Measurements from ENCODE around the gene RNF181.

RNF181 gene

GRCh38 chr2:85631316-85631715, 35.8 kb downstream of the RNF181 start:
- Histone ChIP-seq H2BK120ac (ENCODE audit: low read depth, low read length) (no peak overlapping the region), H3K18ac (ENCODE audit: low read length) (no peak overlapping the region), H3K27ac (ENCODE audit: low read depth, low read length) (no peak overlapping the region), H3K9ac (ENCODE audit: low read length) (no peak overlapping the region), H2BK5ac (ENCODE audit: low read length) (no peak overlapping the region), H2AK5ac (ENCODE audit: low read length) (no peak overlapping the region), H3K23ac (ENCODE audit: low read length) (no peak overlapping the region), H3K27me3 (ENCODE audit: insufficient read depth, low read length, poor library complexity) (no peaks in the 10 kb centered on the region), H3K4me3 (ENCODE audit: low read length) (no peak overlapping the region), H3K4ac (ENCODE audit: low read depth, low read length) (no peak overlapping the region), H2BK15ac (replicated peaks; ENCODE audit: low read depth) (no peak overlapping the region), H3K56ac (ENCODE audit: low read length) (no peak overlapping the region), H3K79me2 (ENCODE audit: control insufficient read depth, insufficient read depth, low read length) (no peaks in the 10 kb centered on the region), H3K4me1 (ENCODE audit: control insufficient read depth, low read depth, low read length) (no peaks in the 10 kb centered on the region), H3K4me2 (ENCODE audit: low read length) (no peak overlapping the region), H3K79me1 (ENCODE audit: low read length) (no peaks in the 10 kb centered on the region), H4K5ac (ENCODE audit: low read length) (no peak overlapping the region), H3K36me3 (ENCODE audit: control insufficient read depth, insufficient read depth, low read length) (peaks cover 18% of the 10 kb centered on the region), H4K8ac (ENCODE audit: low read depth, low read length) (no peak overlapping the region)
- no peak for DNase-seq
- no CpG with 5 or more reads among the region's 3 CpGs for whole genome bisulfite sequencing (ENCODE audit: extremely low coverage, insufficient coverage, low lambda C conversion rate)

DNA sequence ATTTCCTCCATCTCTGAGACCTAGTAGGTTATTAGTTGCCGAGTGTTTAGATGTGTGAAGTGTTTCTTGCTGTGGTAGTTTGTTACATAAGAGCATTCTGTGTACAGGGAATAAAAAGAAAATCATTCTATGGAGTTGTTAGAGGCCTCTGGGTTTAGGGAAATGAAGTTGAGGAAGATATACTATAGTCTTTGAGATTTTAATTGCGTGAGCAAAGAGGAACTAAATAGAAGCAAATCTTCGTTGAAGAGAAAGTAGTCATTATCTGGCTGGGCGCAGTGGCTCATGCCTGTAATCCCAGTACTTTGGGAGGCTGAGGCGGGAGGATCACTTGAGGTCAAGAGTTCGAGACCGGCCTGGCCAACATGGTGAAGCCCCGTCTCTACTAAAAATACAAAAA, 39.5 kb downstream of the RNF181 start:
- Histone ChIP-seq H2BK120ac (ENCODE audit: low read depth, low read length) (no peak overlapping the region), H3K4me1 (ENCODE audit: control insufficient read depth, low read depth, low read length) (no peaks in the 10 kb centered on the region), H3K23ac (ENCODE audit: low read length) (no peak overlapping the region), H3K4ac (ENCODE audit: low read depth, low read length) (no peak overlapping the region), H3K79me1 (ENCODE audit: low read length) (no peaks in the 10 kb centered on the region), H3K27me3 (ENCODE audit: insufficient read depth, low read length, poor library complexity) (no peaks in the 10 kb centered on the region), H3K79me2 (ENCODE audit: control insufficient read depth, insufficient read depth, low read length) (no peaks in the 10 kb centered on the region), H2AK5ac (ENCODE audit: low read length) (no peak overlapping the region), H3K27ac (ENCODE audit: low read depth, low read length) (no peak overlapping the region), H3K4me3 (ENCODE audit: low read length) (no peak overlapping the region), H3K4me2 (ENCODE audit: low read length) (no peak overlapping the region), H2BK15ac (replicated peaks; ENCODE audit: low read depth) (no peak overlapping the region), H3K56ac (ENCODE audit: low read length) (no peak overlapping the region), H4K8ac (ENCODE audit: low read depth, low read length) (no peak overlapping the region), H3K36me3 (ENCODE audit: control insufficient read depth, insufficient read depth, low read length) (peaks cover 26% of the 10 kb centered on the region), H4K5ac (ENCODE audit: low read length) (no peak overlapping the region), H2BK5ac (ENCODE audit: low read length) (no peak overlapping the region), H3K18ac (ENCODE audit: low read length) (no peak overlapping the region), H3K9ac (ENCODE audit: low read length) (no peak overlapping the region)
- whole genome bisulfite sequencing (ENCODE audit: extremely low coverage, insufficient coverage, low lambda C conversion rate), result no CpG with 5 or more reads among the region's 8 CpGs
- no peak for DNase-seq

GRCh38 chr2:85635636-85636035, 40.1 kb downstream of the RNF181 start:
- H3K27me3 ChIP-seq (ENCODE audit: insufficient read depth, low read length, poor library complexity), result no peaks in the 10 kb centered on the region
- no peaks in the 10 kb centered on the region for H3K4me1 ChIP-seq (ENCODE audit: control insufficient read depth, low read depth, low read length)
- H3K79me1 ChIP-seq (ENCODE audit: low read length), result no peaks in the 10 kb centered on the region
- WGBS (ENCODE audit: extremely low coverage, insufficient coverage, low lambda C conversion rate), result no CpG with 5 or more reads among the region's 4 CpGs
- no peak overlapping the region for H3K18ac ChIP-seq (ENCODE audit: low read length)
- no peaks in the 10 kb centered on the region for H3K79me2 ChIP-seq (ENCODE audit: control insufficient read depth, insufficient read depth, low read length)
- no peak overlapping the region for H4K5ac ChIP-seq (ENCODE audit: low read length)
- no peak overlapping the region for H2BK120ac ChIP-seq (ENCODE audit: low read depth, low read length)
- H4K8ac ChIP-seq (ENCODE audit: low read depth, low read length), result no peak overlapping the region
- H2AK5ac ChIP-seq (ENCODE audit: low read length), result no peak overlapping the region
- H3K4me3 ChIP-seq (ENCODE audit: low read length), result no peak overlapping the region
- no peak overlapping the region for H3K23ac ChIP-seq (ENCODE audit: low read length)
- H3K27ac ChIP-seq (ENCODE audit: low read depth, low read length), result no peak overlapping the region
- DNase-seq, result no peak
- H3K4ac ChIP-seq (ENCODE audit: low read depth, low read length), result no peak overlapping the region
- no peak overlapping the region for H3K56ac ChIP-seq (ENCODE audit: low read length)
- H2BK5ac ChIP-seq (ENCODE audit: low read length), result no peak overlapping the region
- H3K4me2 ChIP-seq (ENCODE audit: low read length), result no peak overlapping the region
- no peak overlapping the region for H2BK15ac ChIP-seq (replicated peaks; ENCODE audit: low read depth)
- H3K9ac ChIP-seq (ENCODE audit: low read length), result no peak overlapping the region
- H3K36me3 ChIP-seq (ENCODE audit: control insufficient read depth, insufficient read depth, low read length), result peaks cover 23% of the 10 kb centered on the region

DNA sequence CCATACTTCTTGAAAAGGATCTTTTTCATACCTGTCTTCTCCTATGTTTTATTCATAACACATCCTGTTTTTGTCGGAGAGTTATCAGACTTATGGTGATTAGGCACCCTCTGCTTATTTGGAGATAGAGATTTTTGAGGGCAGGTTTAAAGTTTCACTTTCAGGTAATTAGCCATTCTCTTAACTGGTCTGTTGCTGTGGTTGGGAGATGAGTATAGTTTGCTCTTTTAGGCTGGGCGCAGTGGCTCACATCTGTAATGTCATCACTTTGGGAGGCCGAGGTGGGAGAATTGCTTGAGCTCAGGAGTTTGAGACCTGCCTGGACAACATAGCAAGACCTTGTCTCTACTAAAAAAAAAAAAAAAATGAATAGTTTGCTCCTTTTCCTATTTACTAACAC, 47.2 kb downstream of the RNF181 start:
- H3K56ac ChIP-seq (ENCODE audit: low read length), result no peak overlapping the region
- no peak overlapping the region for H4K8ac ChIP-seq (ENCODE audit: low read depth, low read length)
- DNase-seq, result no peak
- H2AK5ac ChIP-seq (ENCODE audit: low read length), result no peak overlapping the region
- H2BK120ac ChIP-seq (ENCODE audit: low read depth, low read length), result no peak overlapping the region
- no peak overlapping the region for H3K4me3 ChIP-seq (ENCODE audit: low read length)
- H2BK5ac ChIP-seq (ENCODE audit: low read length), result no peak overlapping the region
- H3K27ac ChIP-seq (ENCODE audit: low read depth, low read length), result no peak overlapping the region
- H3K18ac ChIP-seq (ENCODE audit: low read length), result no peak overlapping the region
- no peak overlapping the region for H3K4ac ChIP-seq (ENCODE audit: low read depth, low read length)
- H4K5ac ChIP-seq (ENCODE audit: low read length), result no peak overlapping the region
- no peaks in the 10 kb centered on the region for H3K79me2 ChIP-seq (ENCODE audit: control insufficient read depth, insufficient read depth, low read length)
- no peaks in the 10 kb centered on the region for H3K79me1 ChIP-seq (ENCODE audit: low read length)
- WGBS (ENCODE audit: extremely low coverage, insufficient coverage, low lambda C conversion rate), result no CpG with 5 or more reads among the region's 3 CpGs
- H3K36me3 ChIP-seq (ENCODE audit: control insufficient read depth, insufficient read depth, low read length), result peaks cover 28% of the 10 kb centered on the region
- no peak overlapping the region for H3K9ac ChIP-seq (ENCODE audit: low read length)
- no peaks in the 10 kb centered on the region for H3K27me3 ChIP-seq (ENCODE audit: insufficient read depth, low read length, poor library complexity)
- no peak overlapping the region for H2BK15ac ChIP-seq (replicated peaks; ENCODE audit: low read depth)
- no peak overlapping the region for H3K23ac ChIP-seq (ENCODE audit: low read length)
- no peaks in the 10 kb centered on the region for H3K4me1 ChIP-seq (ENCODE audit: control insufficient read depth, low read depth, low read length)
- H3K4me2 ChIP-seq (ENCODE audit: low read length), result no peak overlapping the region

GRCh38 chr2:85644909-85645308, 49.4 kb downstream of the RNF181 start:
- H4K8ac ChIP-seq (ENCODE audit: low read depth, low read length), result no peak overlapping the region
- H2BK120ac ChIP-seq (ENCODE audit: low read depth, low read length), result no peak overlapping the region
- H3K4ac ChIP-seq (ENCODE audit: low read depth, low read length), result no peak overlapping the region
- H3K4me3 ChIP-seq (ENCODE audit: low read length), result no peak overlapping the region
- WGBS (ENCODE audit: extremely low coverage, insufficient coverage, low lambda C conversion rate), result no CpG with 5 or more reads among the region's 8 CpGs
- no peak overlapping the region for H3K4me2 ChIP-seq (ENCODE audit: low read length)
- no peak overlapping the region for H2BK15ac ChIP-seq (replicated peaks; ENCODE audit: low read depth)
- no peak overlapping the region for H3K18ac ChIP-seq (ENCODE audit: low read length)
- no peaks in the 10 kb centered on the region for H3K4me1 ChIP-seq (ENCODE audit: control insufficient read depth, low read depth, low read length)
- H2BK5ac ChIP-seq (ENCODE audit: low read length), result no peak overlapping the region
- no peaks in the 10 kb centered on the region for H3K27me3 ChIP-seq (ENCODE audit: insufficient read depth, low read length, poor library complexity)
- H3K56ac ChIP-seq (ENCODE audit: low read length), result no peak overlapping the region
- H3K36me3 ChIP-seq (ENCODE audit: control insufficient read depth, insufficient read depth, low read length), result peaks cover 32% of the 10 kb centered on the region
- no peak overlapping the region for H2AK5ac ChIP-seq (ENCODE audit: low read length)
- H3K27ac ChIP-seq (ENCODE audit: low read depth, low read length), result no peak overlapping the region
- H3K9ac ChIP-seq (ENCODE audit: low read length), result no peak overlapping the region
- H3K79me1 ChIP-seq (ENCODE audit: low read length), result no peaks in the 10 kb centered on the region
- H3K23ac ChIP-seq (ENCODE audit: low read length), result no peak overlapping the region
- no peak for DNase-seq
- H4K5ac ChIP-seq (ENCODE audit: low read length), result no peak overlapping the region
- H3K79me2 ChIP-seq (ENCODE audit: control insufficient read depth, insufficient read depth, low read length), result no peaks in the 10 kb centered on the region

- Histone ChIP-seq H3K4me1 (ENCODE audit: control insufficient read depth, low read depth, low read length) (no peaks in the 10 kb centered on the region), H3K9ac (ENCODE audit: low read length) (no peak overlapping the region), H3K27ac (ENCODE audit: low read depth, low read length) (no peak overlapping the region), H3K23ac (ENCODE audit: low read length) (no peak overlapping the region), H3K4ac (ENCODE audit: low read depth, low read length) (no peak overlapping the region), H3K18ac (ENCODE audit: low read length) (no peak overlapping the region), H3K79me2 (ENCODE audit: control insufficient read depth, insufficient read depth, low read length) (no peaks in the 10 kb centered on the region), H3K4me2 (ENCODE audit: low read length) (no peak overlapping the region), H3K79me1 (ENCODE audit: low read length) (no peaks in the 10 kb centered on the region), H2AK5ac (ENCODE audit: low read length) (no peak overlapping the region), H3K27me3 (ENCODE audit: insufficient read depth, low read length, poor library complexity) (no peaks in the 10 kb centered on the region), H4K5ac (ENCODE audit: low read length) (no peak overlapping the region), H2BK15ac (replicated peaks; ENCODE audit: low read depth) (no peak overlapping the region), H2BK120ac (ENCODE audit: low read depth, low read length) (no peak overlapping the region), H4K8ac (ENCODE audit: low read depth, low read length) (no peak overlapping the region), H3K4me3 (ENCODE audit: low read length) (no peak overlapping the region), H3K56ac (ENCODE audit: low read length) (no peak overlapping the region), H2BK5ac (ENCODE audit: low read length) (no peak overlapping the region), H3K36me3 (ENCODE audit: control insufficient read depth, insufficient read depth, low read length) (peaks cover 29% of the 10 kb centered on the region)
- WGBS (ENCODE audit: extremely low coverage, insufficient coverage, low lambda C conversion rate), result no CpG with 5 or more reads among the region's 2 CpGs
- DNase-seq, result no peak
Observed at GRCh38 chr2:85646166-85646565, 50.6 kb downstream of the RNF181 start.
